ENCODE results near the gene PTPRQ. TPM values are rescaled to one million over a fixed set of nuclear protein-coding genes. Genes with fewer than 3 reads are reported as not detected.

Gene PTPRQ
- polyA plus RNA-seq, 1 of the 3 experiments (the other 2 are of a cell fraction): 0.46 TPM

DNA sequence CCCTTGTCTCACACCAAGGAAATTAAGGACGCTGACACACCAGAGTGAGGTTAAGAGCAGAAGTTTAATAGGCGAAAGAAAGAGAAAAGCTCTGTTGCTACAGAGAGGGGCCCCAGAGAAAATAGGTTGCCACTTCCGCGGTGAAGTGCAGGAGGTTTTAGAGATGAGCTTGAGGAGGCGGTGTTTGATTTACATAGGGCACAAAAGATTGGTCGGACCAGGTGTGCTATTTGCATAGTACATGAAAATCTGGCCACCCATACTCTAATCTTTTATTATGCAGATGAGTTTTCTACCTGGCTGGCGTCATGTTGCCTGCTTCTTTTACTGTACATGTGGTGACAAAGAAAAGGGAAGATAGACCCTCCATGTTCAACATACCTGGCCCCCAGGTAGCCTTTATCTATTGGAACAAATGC is 240.1 kb downstream of the PTPRQ start:
- no peaks in the 10 kb centered on the region for H3K9me2 ChIP-seq
- H3K27me3 ChIP-seq (ENCODE audit: insufficient read depth): peaks cover 6% of the 10 kb centered on the region
- H3K79me2 ChIP-seq (ENCODE audit: insufficient read depth): no peaks in the 10 kb centered on the region
- no peak for DNase-seq
- no peak overlapping the region for H2AFZ ChIP-seq (ENCODE audit: low read depth)
- H3K36me3 ChIP-seq (replicated peaks in 1 of 2; ENCODE audit: control insufficient read depth in 1 of 2, insufficient read depth in 2 of 2, low read length in 1 of 2): no peaks in the 10 kb centered on the region
- no peaks in the 10 kb centered on the region for H3K4me1 ChIP-seq (ENCODE audit: control insufficient read depth in 1 of 2, insufficient read depth in 2 of 2, low read depth in 1 of 2, low read length in 1 of 2)
- WGBS (ENCODE audit: low lambda C conversion rate): 17% methylated on average over 7 of the region's 7 CpGs
- CTCF ChIA-PET: interaction anchor here (0.8 kb wide), 1 partner anchor 414 kb away, joined by 4 read pairs; no protein-coding TSS in a partner anchor
- H3K9me3 ChIP-seq: no peaks in the 10 kb centered on the region; the same call in 1 of the 2 replicates
- POLR2A ChIA-PET: no interaction called here
- no peaks in the 10 kb centered on the region for H3F3A ChIP-seq (replicated peaks; ENCODE audit: insufficient read depth)
- H4K20me1 ChIP-seq (ENCODE audit: insufficient read depth): no peaks in the 10 kb centered on the region
- TF ChIP-seq EP300 (IDR thresholded peaks at IDR 0.05; ENCODE audit: borderline replicate concordance in 1 of 2, low read depth in 1 of 2, low read length in 1 of 2) (no peak), TCF12 (IDR thresholded peaks at IDR 0.05) (no peak), GABPA (IDR thresholded peaks at IDR 0.05; ENCODE audit: low read depth) (no peak), FOSL2 (IDR thresholded peaks at IDR 0.05; ENCODE audit: borderline replicate concordance, low read depth) (no peak), RFX5 (IDR thresholded peaks at IDR 0.05; ENCODE audit: low read length) (no peak), RAD21 (IDR thresholded peaks at IDR 0.05; ENCODE audit: low read length) (no peak), FOXJ3 (CRISPR knock-in tag; IDR thresholded peaks at IDR 0.05) (no peak), FOXM1 (IDR thresholded peaks at IDR 0.05; ENCODE audit: low read depth) (no peak), SIN3A (IDR thresholded peaks at IDR 0.05; ENCODE audit: borderline replicate concordance, low read depth, low read length) (no peak)
- TF ChIP-seq, protein P1, sequence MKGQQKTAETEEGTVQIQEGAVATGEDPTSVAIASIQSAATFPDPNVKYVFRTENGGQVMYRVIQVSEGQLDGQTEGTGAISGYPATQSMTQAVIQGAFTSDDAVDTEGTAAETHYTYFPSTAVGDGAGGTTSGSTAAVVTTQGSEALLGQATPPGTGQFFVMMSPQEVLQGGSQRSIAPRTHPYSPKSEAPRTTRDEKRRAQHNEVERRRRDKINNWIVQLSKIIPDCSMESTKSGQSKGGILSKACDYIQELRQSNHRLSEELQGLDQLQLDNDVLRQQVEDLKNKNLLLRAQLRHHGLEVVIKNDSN (IDR thresholded peaks at IDR 0.05; ENCODE audit: borderline replicate concordance, low read depth): no peak
- TF ChIP-seq, protein P2, sequence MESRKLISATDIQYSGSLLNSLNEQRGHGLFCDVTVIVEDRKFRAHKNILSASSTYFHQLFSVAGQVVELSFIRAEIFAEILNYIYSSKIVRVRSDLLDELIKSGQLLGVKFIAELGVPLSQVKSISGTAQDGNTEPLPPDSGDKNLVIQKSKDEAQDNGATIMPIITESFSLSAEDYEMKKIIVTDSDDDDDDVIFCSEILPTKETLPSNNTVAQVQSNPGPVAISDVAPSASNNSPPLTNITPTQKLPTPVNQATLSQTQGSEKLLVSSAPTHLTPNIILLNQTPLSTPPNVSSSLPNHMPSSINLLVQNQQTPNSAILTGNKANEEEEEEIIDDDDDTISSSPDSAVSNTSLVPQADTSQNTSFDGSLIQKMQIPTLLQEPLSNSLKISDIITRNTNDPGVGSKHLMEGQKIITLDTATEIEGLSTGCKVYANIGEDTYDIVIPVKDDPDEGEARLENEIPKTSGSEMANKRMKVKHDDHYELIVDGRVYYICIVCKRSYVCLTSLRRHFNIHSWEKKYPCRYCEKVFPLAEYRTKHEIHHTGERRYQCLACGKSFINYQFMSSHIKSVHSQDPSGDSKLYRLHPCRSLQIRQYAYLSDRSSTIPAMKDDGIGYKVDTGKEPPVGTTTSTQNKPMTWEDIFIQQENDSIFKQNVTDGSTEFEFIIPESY (IDR thresholded peaks at IDR 0.05; ENCODE audit: borderline replicate concordance, low read depth): no peak
- TF ChIP-seq, protein P3, sequence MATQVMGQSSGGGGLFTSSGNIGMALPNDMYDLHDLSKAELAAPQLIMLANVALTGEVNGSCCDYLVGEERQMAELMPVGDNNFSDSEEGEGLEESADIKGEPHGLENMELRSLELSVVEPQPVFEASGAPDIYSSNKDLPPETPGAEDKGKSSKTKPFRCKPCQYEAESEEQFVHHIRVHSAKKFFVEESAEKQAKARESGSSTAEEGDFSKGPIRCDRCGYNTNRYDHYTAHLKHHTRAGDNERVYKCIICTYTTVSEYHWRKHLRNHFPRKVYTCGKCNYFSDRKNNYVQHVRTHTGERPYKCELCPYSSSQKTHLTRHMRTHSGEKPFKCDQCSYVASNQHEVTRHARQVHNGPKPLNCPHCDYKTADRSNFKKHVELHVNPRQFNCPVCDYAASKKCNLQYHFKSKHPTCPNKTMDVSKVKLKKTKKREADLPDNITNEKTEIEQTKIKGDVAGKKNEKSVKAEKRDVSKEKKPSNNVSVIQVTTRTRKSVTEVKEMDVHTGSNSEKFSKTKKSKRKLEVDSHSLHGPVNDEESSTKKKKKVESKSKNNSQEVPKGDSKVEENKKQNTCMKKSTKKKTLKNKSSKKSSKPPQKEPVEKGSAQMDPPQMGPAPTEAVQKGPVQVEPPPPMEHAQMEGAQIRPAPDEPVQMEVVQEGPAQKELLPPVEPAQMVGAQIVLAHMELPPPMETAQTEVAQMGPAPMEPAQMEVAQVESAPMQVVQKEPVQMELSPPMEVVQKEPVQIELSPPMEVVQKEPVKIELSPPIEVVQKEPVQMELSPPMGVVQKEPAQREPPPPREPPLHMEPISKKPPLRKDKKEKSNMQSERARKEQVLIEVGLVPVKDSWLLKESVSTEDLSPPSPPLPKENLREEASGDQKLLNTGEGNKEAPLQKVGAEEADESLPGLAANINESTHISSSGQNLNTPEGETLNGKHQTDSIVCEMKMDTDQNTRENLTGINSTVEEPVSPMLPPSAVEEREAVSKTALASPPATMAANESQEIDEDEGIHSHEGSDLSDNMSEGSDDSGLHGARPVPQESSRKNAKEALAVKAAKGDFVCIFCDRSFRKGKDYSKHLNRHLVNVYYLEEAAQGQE (IDR thresholded peaks at IDR 0.05; ENCODE audit: low read depth, low read length): no peak
- H3K4me3 ChIP-seq (ENCODE audit: low read depth in 2 of 2, low read length in 1 of 2): no peak overlapping the region
- H3K9ac ChIP-seq: no peak overlapping the region
- no peak overlapping the region for H3K27ac ChIP-seq (ENCODE audit: low read depth in 2 of 2, low read length in 1 of 2)
- no peak overlapping the region for H3K4me2 ChIP-seq

Data from SK-N-SH (cell line).